OCI-LY3 (cell line): ENCODE data around the gene DEPDC5.

Experiments
- CTCF ChIP-seq: fragments of 200-600, 300-600 bp; sonication (generic); IDR thresholded peaks from 2 replicates; pipeline ENCODE4 v1.5.1; 2014; ENCODE audit warnings: antibody characterized with exemption, low read length, low read depth
- EZH2phosphoT487 ChIP-seq: fragments of 200-600 bp; shearing (Covaris generic); IDR thresholded peaks from 2 replicates; pipeline ENCODE4 v1.6.1; 2018; ENCODE audit warnings: antibody characterized with exemption, mixed run types, low read depth

DNA sequence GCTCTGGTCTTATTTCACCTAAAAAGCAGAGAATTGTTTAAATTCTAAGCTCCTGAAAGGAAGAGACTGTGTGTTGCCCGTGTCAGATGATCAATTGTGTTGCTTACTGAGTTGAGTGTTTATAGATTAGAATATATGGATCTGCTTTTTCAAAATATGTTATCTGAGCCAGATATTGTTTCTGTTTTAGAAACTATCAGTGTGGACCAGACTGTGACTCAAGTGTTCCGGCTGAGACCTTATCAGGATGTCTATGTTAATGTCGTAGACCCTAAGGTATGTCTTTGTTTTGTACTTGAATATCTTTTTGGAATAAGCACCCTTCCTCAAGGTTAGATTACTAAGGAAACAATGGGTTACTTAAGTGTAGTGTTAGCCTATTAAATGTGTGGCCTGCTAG, 11.0 kb downstream of the DEPDC5 start:
- TF ChIP-seq CTCF (no peak), EZH2phosphoT487 (no peak)
